GM12872 (cell line): ENCODE data around the gene PFDN2.

Source experiments
- CTCF ChIP-seq: IDR thresholded peaks from 3 replicates; pipeline ENCODE4 v1.5.1; 2011; ENCODE audit warnings: low read depth, mild to moderate bottlenecking, low read length, moderate library complexity; ENCODE audit not compliant: insufficient read depth

Gene PFDN2

DNA sequence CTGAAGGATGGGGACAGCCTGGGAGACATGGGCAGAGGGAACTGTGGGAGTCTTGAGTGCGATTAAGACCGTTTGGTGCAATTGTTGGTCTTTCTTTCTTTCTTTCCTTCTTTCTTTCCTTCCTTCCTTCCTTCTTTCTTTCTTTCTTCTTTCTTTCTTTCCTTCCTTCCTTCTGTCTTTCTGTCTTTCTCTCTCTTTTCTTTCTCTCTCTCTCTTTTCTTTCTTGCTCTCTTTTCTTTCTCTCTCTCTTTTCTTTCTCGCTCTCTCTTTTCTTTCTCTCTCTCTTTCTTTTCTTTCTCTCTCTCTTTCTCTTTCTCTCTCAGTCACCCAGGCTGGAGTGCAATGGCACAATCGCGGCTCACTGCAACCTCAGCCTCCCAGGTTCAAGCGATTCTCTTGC lies 22.6 kb downstream of the PFDN2 start:
- no peak for TF ChIP-seq CTCF

- no peak for TF ChIP-seq CTCF
Measured at GRCh38 chr1:161094481-161094880, 23.4 kb downstream of the PFDN2 start.

GRCh38 chr1:161092621-161093028 lies 25.2 kb downstream of the PFDN2 start:
- no peak for TF ChIP-seq CTCF

GRCh38 chr1:161091796-161092507 lies 25.9 kb downstream of the PFDN2 start:
- TF ChIP-seq CTCF: no peak

DNA sequence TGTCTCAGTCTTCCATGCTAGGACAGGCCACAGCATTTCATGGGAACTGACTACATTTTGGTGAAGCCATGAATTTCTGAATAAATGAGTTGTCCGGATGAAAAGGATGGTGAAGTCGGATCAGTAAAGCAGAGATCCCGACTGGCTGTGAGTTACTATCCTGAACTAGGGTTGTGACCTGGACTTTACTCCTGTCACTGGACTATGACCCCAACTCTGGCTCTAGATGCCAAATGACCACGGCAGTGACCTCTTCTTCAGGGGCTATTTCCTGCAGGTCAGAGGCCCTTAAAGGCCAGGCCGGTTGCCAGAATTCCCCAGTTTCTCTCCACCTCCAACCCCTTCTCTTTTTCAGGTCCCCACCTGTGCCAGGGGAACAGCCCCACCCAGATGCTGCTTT lies 26.7 kb downstream of the PFDN2 start:
- no peak for TF ChIP-seq CTCF

DNA sequence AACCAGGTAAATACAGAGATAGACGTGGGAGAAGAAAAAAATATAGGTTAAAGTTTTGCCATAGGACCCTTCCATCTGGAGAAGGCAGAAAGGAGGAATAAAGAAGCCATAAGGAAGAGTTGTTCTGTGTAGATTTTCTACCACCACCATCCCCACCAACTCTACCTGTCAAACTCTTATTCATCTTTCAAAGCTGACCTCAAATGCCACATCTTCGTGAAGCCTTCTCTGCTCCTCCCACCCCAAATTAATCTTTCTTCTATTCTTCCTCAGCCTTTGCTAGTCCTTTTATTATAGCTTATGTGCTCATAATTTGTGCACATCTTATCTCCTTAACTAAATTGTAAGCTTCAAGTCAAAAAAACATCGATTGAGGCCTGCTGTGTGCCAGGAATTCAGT lies 27.2 kb downstream of the PFDN2 start:
- no peak for TF ChIP-seq CTCF

GRCh38 chr1:161089938-161090337 lies 27.9 kb downstream of the PFDN2 start:
- no peak for TF ChIP-seq CTCF
